SK-N-SH (cell line): ENCODE measurements around the gene PEG3. TPM values are rescaled to one million over a fixed set of nuclear protein-coding genes. Genes with fewer than 3 reads are reported as not detected.

Experiments used
- CTCF ChIA-PET: fragments of 300-600, 350-600 bp; formaldehyde crosslinking; extraction: SDS; loops from one replicate; lab custom pipeline; 2021; lab: Yijun Ruan, JAX
- POLR2A ChIA-PET: fragments of 350-600 bp; sonication (Branson Sonifier 250); formaldehyde crosslinking; extraction: SDS; loops from one replicate; lab custom pipeline; 2020; ENCODE audit warnings: antibody characterized with exemption, inconsistent platforms; lab: Yijun Ruan, JAX
- DNase-seq: peaks from one replicate; pipeline ENCODE4 v3.0.0; 2012
- H2AFZ ChIP-seq: fragments of 200-600 bp; sonication (generic); 2 replicates; pipeline ENCODE4 v1.8.1; 2016; ENCODE audit warnings: antibody characterized with exemption, mild to moderate bottlenecking, low read depth
- H3F3A ChIP-seq: fragments of 200-600 bp; sonication (generic); replicated peaks from 2 replicates; pipeline ENCODE3; 2016; ENCODE audit warnings: antibody characterized with exemption, mild to moderate bottlenecking; ENCODE audit not compliant: insufficient read depth
- H3K27ac ChIP-seq, 2 experiments: fragments of 200-500 bp in 1 of 2; fragments of 200-600 bp in 1 of 2; sonication (Bioruptor generic) in 1 of 2; sonication (generic), shearing (Covaris generic) in 1 of 2; 2 replicates each; pipeline versions ENCODE4 v1.5.1 to v1.6.1; 2014 to 2016; ENCODE audit warnings: low read depth in 2 of 2, inconsistent platforms in 1 of 2, low read length in 1 of 2, mild to moderate bottlenecking in 1 of 2, mixed read lengths in 1 of 2
- H3K27me3 ChIP-seq: fragments of 200-600 bp; sonication (generic), shearing (Covaris generic); 2 replicates; pipeline ENCODE4 v1.6.1; 2016; ENCODE audit warnings: mixed run types; ENCODE audit not compliant: insufficient read depth
- H3K36me3 ChIP-seq, 2 experiments: fragments of 200-500 bp in 1 of 2; fragments of 200-600 bp in 1 of 2; sonication (Bioruptor generic) in 1 of 2; sonication (generic) in 1 of 2; replicated peaks in 1 of 2; 2 replicates each; pipeline versions ENCODE3 to v1.5.1; 2014 to 2016; ENCODE audit warnings: low read length in 1 of 2, mild to moderate bottlenecking in 1 of 2; ENCODE audit not compliant: insufficient read depth in 2 of 2, control insufficient read depth in 1 of 2
- H3K4me1 ChIP-seq, 2 experiments: fragments of 200-500 bp in 1 of 2; fragments of 200-600 bp in 1 of 2; sonication (Bioruptor generic) in 1 of 2; sonication (generic), shearing (Covaris generic) in 1 of 2; 2 replicates each; pipeline versions ENCODE4 v1.5.1 to v1.6.1; 2014 to 2016; ENCODE audit warnings: low read depth in 1 of 2, low read length in 1 of 2, mixed run types in 1 of 2; ENCODE audit not compliant: insufficient read depth in 2 of 2, control insufficient read depth in 1 of 2
- H3K4me2 ChIP-seq: fragments of 200-600 bp; sonication (generic), shearing (Covaris generic); 2 replicates; pipeline ENCODE4 v1.6.1; 2017; ENCODE audit warnings: mixed run types
- H3K4me3 ChIP-seq, 2 experiments: fragments of 200-500 bp in 1 of 2; fragments of 200-600 bp in 1 of 2; sonication (Bioruptor generic) in 1 of 2; sonication (generic), shearing (Covaris generic) in 1 of 2; 2 replicates each; pipeline versions ENCODE4 v1.5.1 to v1.8.1; 2014 to 2016; ENCODE audit warnings: low read depth in 2 of 2, inconsistent platforms in 1 of 2, low read length in 1 of 2, mild to moderate bottlenecking in 1 of 2, mixed read lengths in 1 of 2, moderate library complexity in 1 of 2
- H3K79me2 ChIP-seq: fragments of 200-600 bp; sonication (generic); 2 replicates; pipeline ENCODE4 v1.8.1; 2017; ENCODE audit warnings: mild to moderate bottlenecking; ENCODE audit not compliant: insufficient read depth
- H3K9ac ChIP-seq: fragments of 200-600 bp; sonication (generic); 2 replicates; pipeline ENCODE4 v1.6.1; 2017; ENCODE audit warnings: mixed run types
- H3K9me2 ChIP-seq: fragments of 200-600 bp; sonication (generic); 2 replicates; pipeline ENCODE4 v1.6.1; 2017; ENCODE audit warnings: mixed run types
- H3K9me3 ChIP-seq: fragments of 200-600 bp; sonication (generic); 2 replicates; pipeline ENCODE4 v1.6.1; 2017; ENCODE audit warnings: mixed run types, mild to moderate bottlenecking, moderate library complexity
- H4K20me1 ChIP-seq: fragments of 200-600 bp; sonication (generic); 2 replicates; pipeline ENCODE4 v1.6.1; 2017; ENCODE audit warnings: mild to moderate bottlenecking, mixed run types; ENCODE audit not compliant: insufficient read depth
- CTCF ChIP-seq: fragments of 200-600 bp; sonication (generic); IDR thresholded peaks from 2 replicates; pipeline ENCODE4 v1.6.1; 2017; ENCODE audit warnings: antibody characterized with exemption, mild to moderate bottlenecking, moderate library complexity
- ELF1 ChIP-seq: IDR thresholded peaks from 2 replicates; pipeline ENCODE4 v1.4.0; 2012
- FOXJ3 ChIP-seq: sonication (generic); formaldehyde crosslinking; IDR thresholded peaks from 2 replicates; pipeline ENCODE4 v1.5.1; 2020; ENCODE audit warnings: mild to moderate bottlenecking, missing genetic modification reagents
- FOXM1 ChIP-seq: IDR thresholded peaks from 2 replicates; pipeline ENCODE4 v1.4.0; 2012; ENCODE audit warnings: low read depth, mild to moderate bottlenecking
- NFIC ChIP-seq: IDR thresholded peaks from 2 replicates; pipeline ENCODE4 v1.4.0; 2012; ENCODE audit warnings: borderline replicate concordance
- RAD21 ChIP-seq: IDR thresholded peaks from 2 replicates; pipeline ENCODE4 v1.6.1; 2012; ENCODE audit warnings: mild to moderate bottlenecking, low read length
- RCOR1 ChIP-seq: fragments of 150-350 bp; IDR thresholded peaks from 2 replicates; pipeline ENCODE4 v1.6.1; 2017; ENCODE audit warnings: antibody characterized with exemption, low read length
- SMC3 ChIP-seq: IDR thresholded peaks from 2 replicates; pipeline ENCODE4 v1.6.1; 2012; ENCODE audit warnings: low read depth, low read length, improper control_type of control experiment
- TEAD4 ChIP-seq: IDR thresholded peaks from 2 replicates; pipeline ENCODE4 v1.4.0; 2012; ENCODE audit warnings: mild to moderate bottlenecking, borderline replicate concordance; ENCODE audit not compliant: insufficient read depth
- USF1 ChIP-seq: IDR thresholded peaks from 2 replicates; pipeline ENCODE4 v1.4.0; 2012; ENCODE audit warnings: low read depth, borderline replicate concordance
- YY1 ChIP-seq: IDR thresholded peaks from 2 replicates; pipeline ENCODE4 v1.4.0; 2012; ENCODE audit warnings: low read depth, mild to moderate bottlenecking
- ZBTB33 ChIP-seq: IDR thresholded peaks from 2 replicates; pipeline ENCODE4 v1.4.0; 2012; ENCODE audit warnings: low read depth, borderline replicate concordance
- polyA plus RNA-seq, 3 experiments: library from polyadenylated mRNA; depleted of rRNA; stranded (reverse); fragments of >200 nt; gene quantifications; 2 replicates each; pipeline ENCODE4 v1.2.3, GENCODE V29; 2012
- small RNA-seq, 7 experiments: library from RNA; depleted of rRNA; stranded (forward); fragments of <200 nt; gene quantifications; one replicate each; pipeline ENCODE3, GENCODE V24; 2012

Gene PEG3
- polyA plus RNA-seq, 1 of the 3 experiments (the other 2 are of a cell fraction) = 0.12 TPM

- no peak for TF ChIP-seq YY1
- no peak for TF ChIP-seq TEAD4
- no peak for TF ChIP-seq FOXM1
- no peak for TF ChIP-seq FOXJ3
- TF ChIP-seq ELF1 = no peak
- no peak for TF ChIP-seq ZBTB33
- no peak for TF ChIP-seq NFIC
- TF ChIP-seq SMC3 = no peak
- TF ChIP-seq CTCF = no peak
- TF ChIP-seq RAD21 = no peak
- no peak for TF ChIP-seq RCOR1
- TF ChIP-seq USF1 = no peak
- no peaks in the 10 kb centered on the region for H3K79me2 ChIP-seq
- H3K4me2 ChIP-seq = no peak overlapping the region
- H3K9ac ChIP-seq = no peak overlapping the region
- no peak overlapping the region for H3K27ac ChIP-seq
- H4K20me1 ChIP-seq = no peaks in the 10 kb centered on the region
- H3K9me3 ChIP-seq = peaks cover 20% of the 10 kb centered on the region; the same call in 1 of the 2 replicates
- H3K4me1 ChIP-seq = no peaks in the 10 kb centered on the region
- H2AFZ ChIP-seq = no peak overlapping the region
- POLR2A ChIA-PET = no interaction called here
- H3K4me3 ChIP-seq = no peak overlapping the region
- CTCF ChIA-PET = interaction anchor here (1.5 kb wide), 1 partner anchor 293 kb away, joined by 4 read pairs; no protein-coding TSS in a partner anchor
- no peaks in the 10 kb centered on the region for H3K27me3 ChIP-seq
- H3K9me2 ChIP-seq = no peaks in the 10 kb centered on the region
- no peaks in the 10 kb centered on the region for H3F3A ChIP-seq
- H3K36me3 ChIP-seq = no peaks in the 10 kb centered on the region
- no peak for DNase-seq
Measured at GRCh38 chr19:56806639-56807038, 33.9 kb downstream of the PEG3 start.

Small RNA genes lying within 50 kb of the gene (small RNA-seq; reads per million reads assigned to genes)
- gene AC006115.2 = 0 reads per million in 7 experiments

Other genes with a start within 250 kb of the PEG3 start
- gene ZNF71, start 245.4 kb downstream of the PEG3 start, polyA plus RNA-seq (2012; rRNA removed) = 6.3 and 7.1 TPM in 2 replicates
- gene SMIM17, start 197.6 kb downstream of the PEG3 start, polyA plus RNA-seq (2012; rRNA removed) = 0.05 and 0.06 TPM in 2 replicates
- 0.03 TPM in 1 of 2 replicates, not detected in the other for gene ZNF835, start 169.0 kb downstream of the PEG3 start, polyA plus RNA-seq (2012; rRNA removed)
- gene ZIM2, start within 50 bp of the PEG3 start, polyA plus RNA-seq (2012; rRNA removed) = not detected in 2 replicates